Activated CD4-positive, alpha-beta T cell treated with anti-CD3 and anti-CD28 coated beads for 24 hours (primary cell): ENCODE results near the gene PGS1.
"Not testable (repeated sequence)": the region's sequence is repeated elsewhere in the genome, so short reads cannot be mapped to it uniquely, and the experiment has no call there.

Experiments
- DNase-seq, 2 donors: peaks; one replicate each; pipeline ENCODE4 v3.0.0-alpha.2; 2020; ENCODE audit warnings: low read depth in 2 of 2

The PGS1 gene

DNA sequence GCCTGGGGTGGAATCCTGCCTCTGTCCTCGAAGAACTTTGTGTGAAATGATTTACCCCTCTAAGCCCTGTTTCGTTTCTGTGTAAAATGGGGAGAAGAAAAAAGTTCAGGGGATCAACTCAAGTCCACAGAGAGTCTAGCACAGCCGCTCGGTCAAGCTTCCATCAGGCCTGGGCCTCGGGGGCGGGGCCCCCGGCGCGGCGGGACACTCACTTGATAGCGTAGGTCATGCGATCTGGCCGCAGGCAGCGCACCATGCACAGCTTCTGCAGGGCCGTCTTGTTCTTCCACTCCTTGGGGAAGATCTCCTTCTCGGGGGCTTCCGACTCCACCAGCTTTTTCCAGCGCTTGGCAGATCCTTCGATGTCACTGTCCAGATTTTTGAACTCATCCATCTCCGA, 65.9 kb downstream of the PGS1 start:
- no peak for DNase-seq

DNA sequence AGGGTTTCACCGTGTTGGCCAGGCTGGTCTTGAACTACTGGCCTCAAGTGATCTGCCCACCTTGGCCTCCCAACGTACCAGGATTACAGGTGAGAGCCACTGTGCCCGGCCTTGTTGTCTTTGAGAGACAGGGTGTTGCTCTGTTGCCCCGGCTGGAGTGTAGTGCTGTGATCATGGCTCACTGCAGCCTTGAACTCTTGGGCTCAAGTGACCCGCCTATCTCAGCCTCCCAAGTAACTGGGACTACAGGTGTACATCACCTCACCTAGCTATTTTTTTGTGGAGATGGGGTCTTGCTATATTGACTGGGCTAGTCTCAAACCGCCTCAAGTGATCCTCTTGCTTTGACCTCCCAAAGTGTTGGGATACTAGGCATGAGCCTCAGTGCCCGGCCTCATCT, 68.4 kb downstream of the PGS1 start:
- no peak for DNase-seq

DNA sequence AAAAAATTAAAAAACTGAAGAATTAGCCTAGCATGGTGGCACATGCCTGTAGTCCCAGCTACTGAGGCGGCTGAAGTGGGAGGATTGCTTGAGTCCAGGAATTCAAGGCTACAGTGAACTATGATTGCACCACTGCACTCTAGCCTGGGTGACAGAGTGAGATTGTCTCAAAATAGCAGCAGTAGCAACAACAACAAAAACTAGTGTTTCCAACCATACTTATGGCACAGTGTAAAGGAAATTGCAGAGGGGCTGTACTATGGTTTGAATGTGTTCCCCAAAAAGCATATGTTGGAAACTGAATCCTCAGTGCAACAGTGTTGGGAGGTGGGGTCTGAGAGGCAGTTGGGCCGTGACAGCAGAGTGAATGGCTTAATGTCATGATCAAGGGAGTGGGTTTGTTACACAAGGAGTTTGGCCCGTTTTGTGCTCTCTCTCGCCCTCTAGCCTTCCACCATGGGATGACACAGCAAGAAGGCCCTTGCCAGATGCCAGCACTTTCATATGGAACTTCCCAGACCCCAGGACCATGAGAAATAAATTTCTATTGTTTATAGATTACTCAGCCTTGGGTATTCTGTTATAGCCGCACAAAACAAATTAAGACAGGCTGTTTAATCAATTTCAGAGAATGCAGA, 70.0 kb downstream of the PGS1 start:
- DNase-seq: no peak

GRCh38 chr17:78449983-78450595, 71.6 kb downstream of the PGS1 start:
- DNase-seq: no peak

GRCh38 chr17:78450696-78451345, 72.4 kb downstream of the PGS1 start:
- DNase-seq: no peak

- DNase-seq: no peak
These were observed 73.3 kb downstream of the PGS1 start for GRCh38 chr17:78451753-78452152.

- no peak for DNase-seq
These were observed 75.9 kb downstream of the PGS1 start for GRCh38 chr17:78454346-78454745.

DNA sequence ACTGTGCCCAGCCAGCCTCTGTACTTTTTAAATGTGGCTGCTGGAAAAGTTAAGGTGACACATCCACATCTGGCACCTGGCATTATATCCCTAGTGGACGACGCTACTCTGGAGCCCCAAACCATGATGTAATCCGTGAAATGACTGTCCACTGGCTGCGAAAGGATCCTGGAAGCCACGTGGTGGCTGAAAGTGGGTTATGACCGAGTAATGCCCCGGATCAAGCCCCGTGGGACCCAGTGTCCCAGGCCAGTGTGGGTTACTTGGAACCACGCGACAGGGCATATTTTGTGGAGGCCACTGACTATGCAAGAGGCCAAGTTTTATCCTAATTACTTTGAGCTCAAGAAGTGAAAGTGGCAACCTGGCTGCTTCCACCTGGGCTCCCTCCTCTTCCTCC, 79.6 kb downstream of the PGS1 start:
- no peak for DNase-seq

GRCh38 chr17:78458736-78459335, 80.4 kb downstream of the PGS1 start:
- no peak for DNase-seq

- DNase-seq: no peak
These were observed 81.2 kb downstream of the PGS1 start for GRCh38 chr17:78459696-78460095.

- DNase-seq: no peak
These were observed 81.8 kb downstream of the PGS1 start for GRCh38 chr17:78460176-78460675.

- DNase-seq: no peak
These were observed 82.7 kb downstream of the PGS1 start for GRCh38 chr17:78460951-78461798.

DNA sequence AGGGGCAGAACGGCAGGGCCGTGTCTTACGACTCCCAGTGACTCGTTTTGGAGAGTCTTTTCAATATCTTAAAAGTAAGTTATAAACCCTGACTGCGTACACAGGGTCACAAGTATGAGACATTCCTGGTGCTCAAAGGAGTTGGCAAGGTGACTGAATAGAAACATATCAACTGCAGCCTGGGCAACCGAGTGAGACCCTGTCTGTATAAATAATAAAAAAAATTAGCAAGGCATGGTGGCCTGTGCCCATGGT, 83.3 kb downstream of the PGS1 start:
- DNase-seq: no peak

DNA sequence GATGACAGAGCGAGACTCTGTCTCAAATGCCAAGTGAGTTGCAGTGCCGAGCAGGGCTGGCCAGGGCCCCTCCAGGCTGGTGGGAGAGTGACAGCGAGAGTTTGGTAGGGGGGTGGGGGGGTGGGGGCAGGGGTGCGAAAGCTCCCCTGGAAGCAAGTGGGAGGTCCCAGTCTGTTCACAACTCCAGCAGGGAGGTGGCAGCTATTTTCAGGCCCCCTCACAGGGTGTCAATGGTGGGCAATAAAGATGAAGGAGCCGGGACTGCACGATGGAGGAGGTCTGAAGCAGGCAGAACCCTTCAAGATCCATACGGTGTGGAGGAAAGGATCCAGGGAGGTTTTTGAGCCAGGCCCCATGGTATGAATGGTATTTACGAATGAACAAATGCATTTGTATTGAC, 83.7 kb downstream of the PGS1 start:
- no peak for DNase-seq

- not testable (repeated sequence) for DNase-seq
These were observed 87.8 kb downstream of the PGS1 start for GRCh38 chr17:78466109-78466785.

DNA sequence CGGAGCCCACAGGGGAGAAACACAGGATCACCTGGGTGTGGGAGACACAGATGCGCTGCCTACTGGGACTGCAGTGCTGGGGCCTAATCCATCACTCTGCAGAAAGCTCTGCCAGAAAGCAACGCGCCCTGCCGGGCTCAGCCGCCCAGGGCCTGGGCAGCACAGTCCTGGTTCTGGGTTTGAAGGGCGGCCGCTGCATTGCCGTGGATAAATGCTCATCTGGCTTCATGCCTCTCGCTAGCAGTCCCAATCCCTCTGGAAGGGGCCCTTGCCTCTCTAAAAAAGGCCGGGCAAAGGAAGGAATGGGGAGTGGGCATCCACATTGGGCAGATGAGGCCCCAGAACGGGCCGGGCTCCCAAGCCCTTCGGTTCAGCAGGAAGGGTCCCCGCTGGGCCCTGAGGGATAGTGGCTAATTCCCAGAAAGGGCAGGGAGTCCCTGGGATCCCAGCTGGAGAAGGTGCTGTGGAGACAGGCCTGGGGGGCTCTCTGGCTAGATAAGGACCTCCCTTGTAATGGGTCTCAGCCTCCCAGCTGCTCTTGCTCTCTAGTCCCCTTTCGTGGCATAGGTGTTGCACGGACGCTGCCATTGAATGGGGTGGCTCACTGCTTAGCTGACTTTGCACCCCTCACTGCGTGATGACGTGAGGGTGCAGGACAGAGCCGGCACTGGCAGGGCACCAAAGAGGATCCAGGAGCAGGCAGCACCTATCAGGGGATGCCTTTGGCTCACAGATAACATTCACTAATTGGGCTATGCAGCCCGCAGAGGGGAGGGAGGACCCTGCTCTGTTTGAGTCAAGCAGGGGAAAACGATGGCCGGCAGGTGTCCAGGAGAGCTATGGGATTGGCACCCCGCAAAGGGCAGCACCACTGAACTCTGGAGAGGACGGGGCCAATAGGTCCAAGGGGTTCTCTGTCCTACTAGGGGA, 88.6 kb downstream of the PGS1 start:
- no peak for DNase-seq

DNA sequence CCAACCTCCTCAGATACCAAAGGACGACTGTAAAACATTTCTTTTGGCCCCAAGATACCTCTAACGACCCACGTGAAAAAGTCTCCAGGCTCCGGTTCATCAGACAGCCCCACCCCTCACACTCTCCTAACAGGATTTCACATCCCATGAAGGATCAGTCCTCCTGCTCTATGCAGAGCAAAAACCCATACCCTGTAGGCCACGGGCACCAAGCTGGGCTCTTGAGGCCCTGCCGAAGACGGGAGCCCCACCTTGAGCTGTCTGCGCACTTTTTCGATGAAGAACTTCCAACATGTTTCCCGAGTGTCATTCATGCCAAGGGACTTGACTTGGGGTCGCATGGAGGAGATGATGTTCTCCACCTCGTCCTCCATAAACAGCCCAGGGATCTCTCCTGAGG, 89.9 kb downstream of the PGS1 start:
- DNase-seq: no peak

- DNase-seq: no peak
These were observed 91.0 kb downstream of the PGS1 start for GRCh38 chr17:78469443-78469842.

DNA sequence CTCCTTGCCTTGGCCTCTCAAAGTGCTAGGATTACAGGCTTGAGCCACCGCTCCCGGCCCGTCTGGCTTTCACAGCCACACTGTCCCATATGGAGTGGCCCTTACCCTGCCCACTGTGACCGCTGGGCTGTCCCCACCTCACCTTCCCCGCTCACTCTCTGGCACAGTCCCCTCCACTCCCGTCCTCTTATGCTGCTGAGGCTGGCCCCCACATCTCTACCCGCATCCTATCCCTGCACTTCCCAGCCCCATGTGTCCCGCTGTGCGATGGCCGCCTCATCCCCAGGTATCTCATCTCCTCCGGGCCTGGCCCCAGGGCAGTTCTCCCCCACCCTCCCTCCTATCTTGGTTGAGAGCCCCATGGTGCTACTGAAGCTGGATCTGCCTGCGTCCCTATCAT, 93.2 kb downstream of the PGS1 start:
- no peak for DNase-seq
